Activated gamma-delta T cell (primary cell): Measurements from ENCODE around the gene AGPAT1.
"Not testable (repeated sequence)": the region's sequence is repeated elsewhere in the genome, so short reads cannot be mapped to it uniquely, and the experiment has no call there.

ENCODE experiments used
- DNase-seq: peaks from one replicate; lab custom pipeline; 2025; lab: John Stamatoyannopoulos, UW

The AGPAT1 gene

GRCh38 chr6:32198866-32199265 lies 23.0 kb upstream of the AGPAT1 start:
- DNase-seq, result no peak

GRCh38 chr6:32198345-32198696 lies 22.4 kb upstream of the AGPAT1 start:
- no peak for DNase-seq

DNA sequence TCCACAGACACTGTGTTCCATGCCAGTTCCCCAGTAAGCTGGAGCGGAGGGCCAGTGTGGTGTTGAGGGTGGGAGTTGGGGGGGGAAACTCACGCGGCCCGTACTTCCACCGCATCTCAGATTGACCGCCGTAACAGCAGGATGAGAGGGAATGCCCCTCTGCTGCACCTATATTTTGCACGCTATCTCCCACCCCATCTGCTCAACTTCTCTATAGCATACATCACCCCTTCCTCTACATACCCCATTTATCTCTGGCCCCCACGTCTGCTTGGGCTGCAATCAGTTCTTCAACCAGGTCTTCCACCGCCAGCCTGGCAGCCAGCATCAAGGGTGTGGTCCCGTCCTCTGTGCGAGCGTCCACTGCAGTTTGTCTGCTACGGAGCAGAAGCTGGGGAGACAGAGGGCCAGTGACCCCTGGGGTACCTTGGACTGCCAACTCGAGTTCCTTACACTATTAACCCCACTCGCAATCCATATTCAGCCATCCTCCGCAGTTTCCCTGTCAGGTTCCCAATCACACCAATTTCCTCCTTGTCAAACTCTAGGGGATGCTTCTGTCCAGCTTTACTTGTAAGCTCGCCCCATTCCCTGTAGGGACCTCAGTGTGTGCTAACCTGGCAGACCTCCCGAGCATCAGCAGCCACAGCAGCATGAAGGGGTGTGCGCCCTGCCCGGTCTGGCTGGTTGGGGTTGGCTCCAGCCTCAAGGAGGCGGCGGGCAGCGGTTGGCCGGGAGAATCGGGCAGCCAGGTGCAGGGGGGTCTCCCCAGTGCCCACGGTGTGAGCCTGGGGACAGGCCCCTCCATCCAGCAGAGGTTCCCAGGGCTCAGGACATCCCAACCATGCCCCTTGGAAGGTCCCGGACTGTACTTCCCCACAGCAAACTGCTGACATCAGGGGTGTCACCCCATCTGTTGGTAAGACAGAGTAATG lies 21.1 kb upstream of the AGPAT1 start:
- no peak for DNase-seq

GRCh38 chr6:32195902-32196681 lies 20.2 kb upstream of the AGPAT1 start:
- DNase-seq, result peak; percentile 41

- peak; percentile 100 for DNase-seq
Observed at GRCh38 chr6:32195652-32195901, 19.7 kb upstream of the AGPAT1 start.

DNA sequence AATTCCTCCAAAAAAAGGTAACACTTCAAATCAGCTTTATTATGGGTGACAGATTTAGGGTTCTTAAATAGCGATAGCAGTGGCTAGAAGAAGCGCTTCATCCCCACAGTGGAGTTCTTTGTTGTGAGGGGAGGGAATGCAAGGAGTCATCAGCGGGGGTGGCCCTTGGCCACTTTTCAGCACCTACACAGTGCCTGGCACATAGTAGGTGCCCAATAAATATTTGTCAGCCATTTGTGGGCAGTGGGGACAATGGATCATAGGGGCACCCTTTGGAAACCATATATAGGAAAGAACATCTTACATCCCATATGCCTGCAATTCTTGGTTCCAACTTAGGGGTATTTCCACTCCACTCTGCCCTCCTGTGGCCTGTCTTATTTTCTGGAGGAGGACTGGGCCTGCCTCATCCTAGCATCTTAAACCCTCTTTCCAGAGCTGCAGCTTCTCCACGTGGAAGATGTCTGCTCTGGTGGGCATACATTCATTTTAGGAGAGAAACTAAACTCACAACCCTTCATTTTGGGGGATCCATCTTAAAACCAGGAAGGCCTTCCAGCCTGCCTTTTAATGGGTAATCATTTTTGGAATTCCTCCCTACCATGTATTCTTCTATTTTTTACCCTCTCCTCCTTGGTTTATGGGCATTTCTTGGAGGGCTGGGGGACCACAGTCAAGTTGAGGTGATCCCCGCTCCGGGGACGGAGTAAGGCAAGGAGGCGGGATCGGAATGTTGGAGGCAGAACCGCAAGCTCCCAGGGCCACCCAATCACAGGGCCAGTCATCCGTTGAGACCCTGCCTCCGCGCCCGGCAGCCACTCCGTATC lies 19.2 kb upstream of the AGPAT1 start:
- no peak for DNase-seq

DNA sequence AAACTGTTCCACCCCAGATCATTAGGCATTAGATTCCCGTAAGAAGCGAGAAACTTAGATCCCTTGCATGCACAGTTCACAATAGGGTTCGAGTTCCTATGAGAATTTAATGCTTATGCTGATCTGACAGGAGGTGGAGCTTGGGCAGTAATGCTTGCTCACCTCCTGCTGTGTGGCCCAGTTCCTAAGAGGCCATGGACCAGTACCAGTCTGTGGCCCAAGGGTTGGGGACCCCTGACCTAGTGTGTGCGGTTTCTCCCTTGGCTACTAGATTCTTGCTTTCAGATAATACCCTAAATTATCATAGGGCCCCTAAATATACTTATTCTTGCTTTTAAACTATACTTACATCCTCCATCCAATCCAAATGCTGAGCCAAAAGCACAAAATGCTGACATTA lies 18.5 kb upstream of the AGPAT1 start:
- no peak for DNase-seq

DNA sequence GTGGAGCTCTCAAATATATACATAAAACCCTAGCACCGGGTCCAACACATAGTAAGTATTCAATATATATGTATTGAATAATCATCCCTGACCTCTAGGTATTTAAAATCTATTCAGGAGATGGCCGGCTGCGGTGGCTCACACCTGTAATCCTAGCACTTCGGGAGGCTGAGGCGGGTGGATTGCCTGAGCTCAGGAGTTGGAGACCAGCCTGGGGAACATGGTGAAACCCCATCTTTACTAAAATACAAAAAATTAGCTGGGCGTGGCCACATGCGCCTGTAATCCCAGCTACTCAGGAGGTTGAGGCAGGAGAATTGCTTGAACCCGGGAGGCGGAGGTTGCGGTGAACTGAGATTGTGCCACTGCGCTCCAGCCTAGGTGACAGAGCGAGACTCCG lies 17.2 kb upstream of the AGPAT1 start:
- DNase-seq, result not testable (repeated sequence)

GRCh38 chr6:32192608-32193039 lies 16.7 kb upstream of the AGPAT1 start, which contains the start of gene GPSM3:
GPSM3 (minus strand) TSS chr6:32192643; CDS start chr6:32192513, 130 bp downstream.
- no peak for DNase-seq

DNA sequence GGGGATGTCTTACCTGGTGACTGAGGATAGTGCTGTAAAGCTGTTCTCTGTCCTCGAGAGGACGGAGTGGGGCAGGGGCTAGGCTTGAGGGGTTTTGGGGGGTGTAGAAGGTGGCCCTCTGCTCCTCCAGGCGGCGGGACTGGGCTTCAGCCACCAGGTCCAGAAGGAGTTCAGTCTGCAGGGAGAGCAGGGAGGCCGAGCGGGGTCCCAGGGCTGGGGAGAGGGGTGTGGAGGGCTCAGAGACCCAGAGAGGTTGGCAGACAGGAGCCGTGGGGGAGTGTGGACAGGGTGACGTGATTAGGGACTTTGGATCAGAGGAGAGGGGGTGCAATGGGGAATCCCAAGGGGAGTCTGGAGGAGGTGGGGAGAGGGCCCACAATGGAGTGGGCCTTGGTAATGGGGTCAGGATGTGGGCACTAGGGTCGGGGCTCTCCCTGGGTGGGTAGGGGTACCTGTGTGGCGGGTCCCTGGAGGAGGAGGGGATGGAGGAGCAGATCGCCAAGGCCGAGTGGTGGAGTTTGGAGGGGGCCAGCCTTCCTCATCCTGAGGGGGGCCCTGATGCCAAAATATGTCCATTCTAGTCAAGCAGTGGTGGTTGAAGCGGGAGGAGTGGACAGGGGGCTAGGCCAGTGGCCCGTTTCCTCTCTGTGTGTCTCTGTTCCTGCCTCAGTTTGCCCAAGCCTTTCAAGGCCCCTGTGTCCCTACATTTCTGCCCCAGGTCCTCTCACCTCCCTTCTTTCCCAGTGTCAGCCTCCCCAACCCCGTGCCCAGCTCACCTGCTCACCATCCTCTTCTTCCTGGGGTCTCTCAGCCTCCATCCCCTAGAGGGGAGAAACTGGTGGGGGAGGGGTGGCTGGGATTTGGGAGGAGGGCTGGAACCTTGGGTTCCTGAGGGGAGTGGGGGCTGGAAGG lies 16.1 kb upstream of the AGPAT1 start:
- DNase-seq, result no peak

DNA sequence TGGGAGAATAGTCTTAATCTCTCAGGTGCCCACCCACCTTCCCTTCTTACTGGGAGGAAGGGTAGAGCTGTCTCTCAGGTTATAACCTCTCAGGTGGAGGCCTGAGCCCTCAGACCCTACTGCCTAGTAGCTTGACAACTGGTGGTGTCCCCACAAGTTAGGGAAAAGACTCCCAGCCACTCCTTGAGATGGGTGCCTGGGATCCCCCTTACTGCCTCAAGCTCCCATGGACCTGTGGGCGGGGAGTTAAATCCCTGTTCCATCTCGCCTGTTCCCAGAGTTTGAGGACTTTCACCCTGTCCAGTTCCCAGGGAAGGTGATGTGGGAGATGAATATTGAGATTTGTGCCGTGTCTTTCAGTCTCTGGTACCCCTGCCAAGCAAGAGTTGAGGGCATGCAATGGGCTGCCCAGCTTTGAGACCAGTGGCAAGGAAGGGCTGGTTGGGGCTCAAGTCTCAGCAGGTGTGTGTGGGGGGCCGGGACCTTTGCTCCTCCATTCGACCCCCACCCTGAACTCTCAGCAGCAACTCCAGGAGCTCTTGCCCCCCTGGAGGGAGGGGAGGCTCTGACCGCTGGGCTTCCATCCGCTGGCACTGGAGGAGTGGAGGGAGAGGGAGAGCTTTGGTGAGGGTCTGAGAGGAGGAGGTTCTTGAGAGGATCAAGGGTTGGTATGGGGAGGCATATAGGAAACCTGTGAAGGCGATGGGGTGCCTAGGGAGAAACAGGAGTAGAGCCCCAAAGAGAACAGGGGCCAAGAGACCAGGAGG lies 15.2 kb upstream of the AGPAT1 start:
- DNase-seq, result no peak

GRCh38 chr6:32190054-32190851 lies 14.4 kb upstream of the AGPAT1 start, which contains the start of gene PBX2:
PBX2 (minus strand) TSS chr6:32190202; CDS start chr6:32189915, 287 bp downstream.
- peak; percentile 37 for DNase-seq

GRCh38 chr6:32189742-32190053 lies 13.8 kb upstream of the AGPAT1 start:
- DNase-seq, result no peak

GRCh38 chr6:32189069-32189741 lies 13.3 kb upstream of the AGPAT1 start:
- no peak for DNase-seq

DNA sequence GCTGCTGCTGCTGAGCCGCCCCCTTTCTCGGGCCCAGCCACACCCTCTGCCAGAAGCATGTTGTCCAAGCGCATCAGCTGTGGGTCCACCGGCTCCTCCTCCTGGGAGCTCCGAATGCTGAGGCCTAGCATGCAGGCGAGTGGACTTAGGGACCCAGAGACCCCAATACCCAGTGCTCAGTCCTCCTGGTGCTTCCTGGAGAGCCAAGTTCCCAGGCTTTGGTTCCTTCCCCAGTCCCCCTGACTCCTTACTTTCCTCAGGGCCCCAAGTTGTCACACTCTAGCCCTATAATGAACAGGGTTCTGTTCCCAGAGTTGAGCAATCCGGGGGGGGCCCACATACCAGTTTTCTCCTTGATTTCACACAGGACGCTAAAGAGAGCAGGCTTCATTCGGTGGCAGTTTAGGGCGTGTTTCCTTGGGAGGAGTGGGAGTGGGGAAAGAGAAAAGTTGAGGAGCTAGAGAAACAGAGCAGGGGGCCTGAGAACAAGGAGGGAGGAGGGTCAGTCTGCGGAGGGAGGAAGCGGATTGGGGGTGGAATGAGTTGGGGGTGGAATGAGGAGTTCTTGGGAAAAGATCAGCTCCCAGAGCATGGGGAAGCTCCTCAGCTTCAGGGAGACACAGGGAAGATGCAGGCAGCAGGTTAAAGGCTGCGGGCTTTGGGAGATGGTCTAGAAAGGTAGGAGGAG lies 12.6 kb upstream of the AGPAT1 start:
- DNase-seq, result no peak

DNA sequence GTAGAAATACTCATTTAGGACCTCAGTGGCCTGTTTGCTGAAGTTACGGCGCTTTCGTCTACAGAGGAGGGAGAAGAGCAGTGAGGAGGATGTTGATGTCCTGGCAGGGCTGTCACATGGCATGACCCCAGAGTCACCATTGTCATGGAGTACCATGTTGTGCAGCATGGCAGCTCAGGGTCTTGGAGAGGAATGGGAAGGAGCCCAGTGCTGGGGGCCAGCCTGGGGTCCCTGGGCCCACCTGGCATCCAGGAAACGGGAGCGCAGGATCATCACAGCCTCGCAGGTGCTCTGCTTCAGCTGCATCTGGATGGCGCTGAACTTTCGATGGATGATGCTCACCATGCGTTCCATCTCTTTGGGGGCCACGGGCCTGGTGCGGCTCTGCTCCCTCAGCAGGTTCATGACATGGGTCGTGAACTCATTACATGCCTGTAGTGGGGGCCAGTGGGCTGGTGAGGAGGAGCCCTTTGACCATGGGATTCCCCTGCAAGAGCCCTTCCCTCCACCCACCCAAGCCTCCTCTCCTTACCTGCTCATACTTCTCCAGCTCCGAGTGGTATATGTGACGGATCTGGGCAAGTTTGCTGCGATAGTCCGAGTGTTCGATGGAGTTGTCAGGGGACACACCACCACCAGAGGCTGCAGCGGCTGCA lies 12.0 kb upstream of the AGPAT1 start:
- not testable (repeated sequence) for DNase-seq

- no peak for DNase-seq
Observed at GRCh38 chr6:32187009-32187709, 11.3 kb upstream of the AGPAT1 start.
